ENCODE results near the gene NEK9.

DNA sequence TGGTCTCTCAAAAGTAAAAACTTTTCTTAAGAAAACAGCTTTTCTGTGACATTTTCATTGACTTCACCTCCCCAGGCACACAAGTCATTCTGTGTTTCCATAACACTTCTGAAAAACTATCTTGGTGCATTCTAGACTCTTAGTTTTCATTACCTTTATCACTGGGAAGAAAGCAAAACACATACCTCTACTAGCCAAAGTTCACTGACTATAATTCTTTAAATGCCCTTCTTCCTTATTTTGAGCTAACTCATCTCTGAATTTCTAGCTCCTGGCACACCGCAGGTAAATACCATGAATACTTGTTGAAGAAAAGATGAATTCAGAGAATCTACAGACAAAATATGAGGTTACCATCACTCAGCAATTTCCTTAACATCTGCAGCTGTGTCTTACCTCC is 96.7 kb downstream of the NEK9 start:
- TF ChIP-seq, protein P1, sequence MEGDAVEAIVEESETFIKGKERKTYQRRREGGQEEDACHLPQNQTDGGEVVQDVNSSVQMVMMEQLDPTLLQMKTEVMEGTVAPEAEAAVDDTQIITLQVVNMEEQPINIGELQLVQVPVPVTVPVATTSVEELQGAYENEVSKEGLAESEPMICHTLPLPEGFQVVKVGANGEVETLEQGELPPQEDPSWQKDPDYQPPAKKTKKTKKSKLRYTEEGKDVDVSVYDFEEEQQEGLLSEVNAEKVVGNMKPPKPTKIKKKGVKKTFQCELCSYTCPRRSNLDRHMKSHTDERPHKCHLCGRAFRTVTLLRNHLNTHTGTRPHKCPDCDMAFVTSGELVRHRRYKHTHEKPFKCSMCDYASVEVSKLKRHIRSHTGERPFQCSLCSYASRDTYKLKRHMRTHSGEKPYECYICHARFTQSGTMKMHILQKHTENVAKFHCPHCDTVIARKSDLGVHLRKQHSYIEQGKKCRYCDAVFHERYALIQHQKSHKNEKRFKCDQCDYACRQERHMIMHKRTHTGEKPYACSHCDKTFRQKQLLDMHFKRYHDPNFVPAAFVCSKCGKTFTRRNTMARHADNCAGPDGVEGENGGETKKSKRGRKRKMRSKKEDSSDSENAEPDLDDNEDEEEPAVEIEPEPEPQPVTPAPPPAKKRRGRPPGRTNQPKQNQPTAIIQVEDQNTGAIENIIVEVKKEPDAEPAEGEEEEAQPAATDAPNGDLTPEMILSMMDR (IDR thresholded peaks at IDR 0.05; ENCODE audit: low read depth, low read length, poor library complexity, severe bottlenecking), result no peak
- TF ChIP-seq EZH2phosphoT487 (IDR thresholded peaks at IDR 0.05; ENCODE audit: borderline replicate concordance, low read length), result no peak

Data from DOHH2 (cell line).